Body of pancreas (tissue), 4 donors: ENCODE results near the gene SOCS6.
"Not testable (repeated sequence)": the region's sequence is repeated elsewhere in the genome, so short reads cannot be mapped to it uniquely, and the experiment has no call there.

Experiments
- POLR2A ChIP-seq, 3 donors: fragments of 450-650 bp; IDR thresholded peaks; one replicate each; pipeline ENCODE4 v1.6.1; 2016; ENCODE audit warnings: antibody characterized with exemption in 3 of 3, mild to moderate bottlenecking in 2 of 3
- TF ChIP-seq, protein P1 (sequence below), 7 experiments: fragments of 450-650 bp in 4 of 7; fragments of 200-600 bp in 3 of 7; sonication (generic) in 3 of 7; IDR thresholded peaks; one replicate each; pipeline ENCODE4 v1.5.1; 2016 to 2019; ENCODE audit warnings: antibody characterized with exemption in 7 of 7

DNA sequence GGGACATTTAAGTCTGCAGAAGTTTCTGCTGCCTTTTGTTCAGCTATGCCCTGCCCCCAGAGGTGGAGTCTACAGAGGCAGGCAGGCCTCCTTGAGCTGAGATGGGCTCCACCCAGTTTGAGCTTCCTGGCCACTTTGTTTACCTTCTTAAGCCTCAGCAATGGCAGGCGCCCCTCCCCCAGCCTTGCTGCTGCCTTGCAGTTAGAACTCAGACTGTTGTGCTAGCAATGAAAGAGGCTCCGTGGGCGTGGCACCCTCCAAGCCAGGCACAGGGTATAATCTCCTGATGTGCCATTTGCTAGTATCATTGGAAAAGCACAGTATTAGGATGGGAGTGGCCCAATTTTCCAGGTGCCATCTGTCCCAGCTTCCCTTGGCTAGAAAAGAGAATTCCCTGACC, 59.6 kb downstream of the SOCS6 start:
- TF ChIP-seq POLR2A (IDR thresholded peaks at IDR 0.05), result not testable (repeated sequence)
- TF ChIP-seq, protein P1, sequence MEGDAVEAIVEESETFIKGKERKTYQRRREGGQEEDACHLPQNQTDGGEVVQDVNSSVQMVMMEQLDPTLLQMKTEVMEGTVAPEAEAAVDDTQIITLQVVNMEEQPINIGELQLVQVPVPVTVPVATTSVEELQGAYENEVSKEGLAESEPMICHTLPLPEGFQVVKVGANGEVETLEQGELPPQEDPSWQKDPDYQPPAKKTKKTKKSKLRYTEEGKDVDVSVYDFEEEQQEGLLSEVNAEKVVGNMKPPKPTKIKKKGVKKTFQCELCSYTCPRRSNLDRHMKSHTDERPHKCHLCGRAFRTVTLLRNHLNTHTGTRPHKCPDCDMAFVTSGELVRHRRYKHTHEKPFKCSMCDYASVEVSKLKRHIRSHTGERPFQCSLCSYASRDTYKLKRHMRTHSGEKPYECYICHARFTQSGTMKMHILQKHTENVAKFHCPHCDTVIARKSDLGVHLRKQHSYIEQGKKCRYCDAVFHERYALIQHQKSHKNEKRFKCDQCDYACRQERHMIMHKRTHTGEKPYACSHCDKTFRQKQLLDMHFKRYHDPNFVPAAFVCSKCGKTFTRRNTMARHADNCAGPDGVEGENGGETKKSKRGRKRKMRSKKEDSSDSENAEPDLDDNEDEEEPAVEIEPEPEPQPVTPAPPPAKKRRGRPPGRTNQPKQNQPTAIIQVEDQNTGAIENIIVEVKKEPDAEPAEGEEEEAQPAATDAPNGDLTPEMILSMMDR (IDR thresholded peaks at IDR 0.05), result not testable (repeated sequence)
